H9 (cell line): Measurements from ENCODE around the gene HOXA4. TPM values are rescaled to one million over a fixed set of nuclear protein-coding genes. Genes with fewer than 3 reads are reported as not detected.

Experiments
- DNase-seq: peaks from one replicate; pipeline ENCODE4 v3.0.0-alpha.2; 2017
- H2AFZ ChIP-seq: one replicate; pipeline ENCODE4 v1.6.1; 2013; ENCODE audit warnings: mild to moderate bottlenecking, low read length, control low read depth, moderate library complexity
- H2AK5ac ChIP-seq: 2 replicates; pipeline ENCODE4 v1.6.1; 2013; ENCODE audit warnings: low read length, control low read depth, mixed read lengths; ENCODE audit not compliant: insufficient read length
- H2BK120ac ChIP-seq: one replicate; pipeline ENCODE4 v1.6.1; 2013; ENCODE audit warnings: low read depth, mild to moderate bottlenecking, low read length, control low read depth, inconsistent platforms; ENCODE audit not compliant: poor library complexity, severe bottlenecking
- H2BK12ac ChIP-seq: 2 replicates; pipeline ENCODE4 v1.6.1; 2013; ENCODE audit warnings: low read length, control low read depth, mixed read lengths, low read depth; ENCODE audit not compliant: insufficient read length
- H2BK15ac ChIP-seq: 2 replicates; pipeline ENCODE4 v1.6.1; 2013; ENCODE audit warnings: low read depth, low read length, control low read depth
- H2BK20ac ChIP-seq: one replicate; pipeline ENCODE4 v1.6.1; 2013; ENCODE audit warnings: low read depth, mild to moderate bottlenecking, low read length, control low read depth, inconsistent platforms; ENCODE audit not compliant: poor library complexity, severe bottlenecking
- H2BK5ac ChIP-seq: 2 replicates; pipeline ENCODE4 v1.6.1; 2013; ENCODE audit warnings: low read length, control low read depth, mixed read lengths; ENCODE audit not compliant: insufficient read length
- H3K14ac ChIP-seq: 2 replicates; pipeline ENCODE4 v1.6.1; 2013; ENCODE audit warnings: low read length, control low read depth; ENCODE audit not compliant: insufficient read depth
- H3K18ac ChIP-seq: 2 replicates; pipeline ENCODE4 v1.6.1; 2013; ENCODE audit warnings: low read depth, mild to moderate bottlenecking, mixed read lengths, low read length, control low read depth; ENCODE audit not compliant: insufficient read length
- H3K23ac ChIP-seq: 2 replicates; pipeline ENCODE4 v1.6.1; 2013; ENCODE audit warnings: low read length, control low read depth, mixed read lengths, low read depth; ENCODE audit not compliant: insufficient read length
- H3K23me2 ChIP-seq: 2 replicates; pipeline ENCODE4 v1.6.1; 2013; ENCODE audit warnings: low read depth, mild to moderate bottlenecking, mixed read lengths, low read length, control low read depth; ENCODE audit not compliant: insufficient read length, poor library complexity, severe bottlenecking
- H3K27ac ChIP-seq: 2 replicates; pipeline ENCODE4 v1.5.1; 2013; ENCODE audit warnings: low read length, control low read depth, mixed read lengths, low read depth; ENCODE audit not compliant: insufficient read length
- H3K27me3 ChIP-seq: 2 replicates; pipeline ENCODE4 v1.6.1; 2013; ENCODE audit warnings: low read length, control low read depth, inconsistent platforms; ENCODE audit not compliant: insufficient read depth
- H3K4ac ChIP-seq: 2 replicates; pipeline ENCODE4 v1.6.1; 2013; ENCODE audit warnings: low read depth, mild to moderate bottlenecking, control low read depth, inconsistent platforms, low read length, moderate library complexity
- H3K4me1 ChIP-seq: 2 replicates; pipeline ENCODE4 v1.6.1; 2013; ENCODE audit warnings: low read length, control low read depth, inconsistent platforms; ENCODE audit not compliant: insufficient read depth
- H3K4me2 ChIP-seq: 2 replicates; pipeline ENCODE4 v1.6.1; 2013; ENCODE audit warnings: low read length, control low read depth, mixed read lengths; ENCODE audit not compliant: insufficient read length, insufficient read depth
- H3K56ac ChIP-seq: 2 replicates; pipeline ENCODE4 v1.6.1; 2013; ENCODE audit warnings: low read depth, mild to moderate bottlenecking, mixed read lengths, low read length, control low read depth; ENCODE audit not compliant: insufficient read length
- H3K79me1 ChIP-seq: 2 replicates; pipeline ENCODE4 v1.6.1; 2013; ENCODE audit warnings: low read depth, mild to moderate bottlenecking, moderate library complexity, low read length, control low read depth, inconsistent platforms; ENCODE audit not compliant: insufficient read depth, poor library complexity, severe bottlenecking
- H3K79me2 ChIP-seq: 2 replicates; pipeline ENCODE4 v1.6.1; 2013; ENCODE audit warnings: low read length, control low read depth, inconsistent platforms; ENCODE audit not compliant: insufficient read depth
- H3K9ac ChIP-seq: 2 replicates; pipeline ENCODE4 v1.6.1; 2013; ENCODE audit warnings: low read length, control low read depth, mixed read lengths; ENCODE audit not compliant: insufficient read length; ENCODE audit errors: extremely low read depth
- H3K9me3 ChIP-seq: one replicate; pipeline ENCODE4 v1.6.1; 2013; ENCODE audit warnings: low read depth, low read length, inconsistent platforms; ENCODE audit not compliant: control insufficient read depth
- H3T11ph ChIP-seq: one replicate; pipeline ENCODE4 v1.6.1; 2013; ENCODE audit warnings: mild to moderate bottlenecking, low read length, control low read depth, inconsistent platforms
- H4K20me1 ChIP-seq: one replicate; pipeline ENCODE4 v1.6.1; 2013; ENCODE audit not compliant: control insufficient read depth, insufficient read length, insufficient read depth
- H4K5ac ChIP-seq: 2 replicates; pipeline ENCODE4 v1.6.1; 2013; ENCODE audit warnings: low read depth, mild to moderate bottlenecking, mixed read lengths, low read length, control low read depth; ENCODE audit not compliant: insufficient read length
- H4K8ac ChIP-seq: replicated peaks from 2 replicates; pipeline ENCODE4 v1.6.1; 2013; ENCODE audit warnings: low read length, control low read depth, mixed read lengths, low read depth; ENCODE audit not compliant: insufficient read length
- H4K91ac ChIP-seq: 2 replicates; pipeline ENCODE4 v1.6.1; 2013; ENCODE audit warnings: low read depth, mild to moderate bottlenecking, moderate library complexity, mixed read lengths, low read length, control low read depth; ENCODE audit not compliant: insufficient read length
- H3K27ac Mint-ChIP-seq, 3 experiments: 2 replicates in 2 of 3; 3 replicates in 1 of 3; pipeline ENCODE4 v1.8.0; 2020 to 2021; ENCODE audit warnings: mixed read lengths in 3 of 3, mild to moderate bottlenecking in 1 of 3, moderate library complexity in 1 of 3
- H3K27me3 Mint-ChIP-seq: 2 replicates; pipeline ENCODE4 v1.8.0; 2021; ENCODE audit warnings: low read depth, mild to moderate bottlenecking, moderate library complexity, mixed read lengths
- H3K36me3 Mint-ChIP-seq, 3 experiments: 2 replicates in 2 of 3; 3 replicates in 1 of 3; pipeline ENCODE4 v1.8.0; 2020 to 2021; ENCODE audit warnings: low read depth in 3 of 3, mixed read lengths in 3 of 3; ENCODE audit not compliant: insufficient read depth in 1 of 3
- H3K4me1 Mint-ChIP-seq, 2 experiments: 2 replicates each; pipeline ENCODE4 v1.8.0; 2020; ENCODE audit warnings: mixed read lengths in 2 of 2
- H3K4me3 Mint-ChIP-seq, 2 experiments: 2 replicates in 1 of 2; 3 replicates in 1 of 2; pipeline ENCODE4 v1.8.0; 2020 to 2021; ENCODE audit warnings: mild to moderate bottlenecking in 2 of 2, mixed read lengths in 2 of 2, moderate library complexity in 1 of 2
- H3K9me3 Mint-ChIP-seq, 2 experiments: 2 replicates in 1 of 2; 3 replicates in 1 of 2; pipeline ENCODE4 v1.8.0; 2020; ENCODE audit warnings: mild to moderate bottlenecking in 2 of 2, mixed read lengths in 2 of 2, moderate library complexity in 1 of 2
- CTCF ChIP-seq: fragments of 200-600 bp; sonication (generic); conservative IDR thresholded peaks from 3 replicates; pipeline ENCODE4 v1.8.0; 2021; ENCODE audit warnings: antibody characterized with exemption, mild to moderate bottlenecking
- WGBS: extraction: QIAGEN DNeasy Blood & Tissue Kit; methylation state at CpG from one replicate; pipeline ENCODE4 v1.1.7; 2013; ENCODE audit warnings: missing lambda C conversion rate, low lambda C conversion rate, mixed read lengths; ENCODE audit not compliant: insufficient read length; ENCODE audit errors: extremely low coverage; 5-methylcytosine and 5-hydroxymethylcytosine counted together
- total RNA-seq: library from RNA; stranded (reverse); gene quantifications from 2 replicates; pipeline ENCODE4 v1.2.1, GENCODE V29; 2021

The HOXA4 gene
- total RNA-seq, 1 experiment from 2014 or later: not detected

DNA sequence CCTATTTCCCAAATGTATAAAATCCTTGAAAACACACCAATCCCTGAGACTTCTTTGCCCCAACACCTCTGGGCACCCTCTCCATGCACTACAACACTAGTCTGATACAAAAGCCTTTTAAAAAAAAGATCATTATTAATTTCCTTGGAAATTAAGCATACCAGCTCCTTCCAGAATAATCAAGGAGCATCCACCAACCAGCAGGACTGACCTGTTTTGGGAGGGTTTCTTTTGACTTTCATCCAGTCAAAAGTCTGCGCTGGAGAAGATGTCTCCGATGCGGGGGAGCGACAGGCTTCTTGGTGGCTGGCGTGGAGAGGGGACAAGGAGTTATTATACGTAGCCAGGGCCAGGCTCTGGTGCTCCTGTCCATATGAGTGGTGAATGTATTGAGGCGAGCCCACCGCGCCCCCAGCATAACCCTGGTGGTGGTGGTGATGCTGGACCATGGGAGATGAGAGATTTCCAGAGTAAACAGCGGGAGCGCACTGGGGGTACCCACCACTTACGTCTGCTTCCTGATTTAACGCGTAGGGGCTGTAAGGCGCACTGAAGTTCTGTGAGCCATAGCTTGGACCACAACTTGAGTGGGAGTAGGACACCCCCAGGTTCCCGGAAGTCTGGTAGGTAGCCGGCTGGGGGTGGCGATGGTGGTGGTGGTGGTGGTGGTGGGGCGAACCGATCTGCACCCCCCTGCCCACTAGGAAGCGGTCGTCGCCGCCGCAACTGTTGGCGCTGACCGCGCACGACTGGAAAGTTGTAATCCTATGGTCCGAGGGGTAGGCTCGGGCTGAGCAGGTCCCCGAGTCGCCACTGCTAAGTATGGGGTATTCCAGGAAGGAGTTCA is 35.3 kb downstream of the HOXA4 start:
- Histone ChIP-seq H3K79me2 (no peaks in the 10 kb centered on the region), H3K18ac (no peak overlapping the region), H3K27me3 (peaks cover 88% of the 10 kb centered on the region), H3K23me2 (peaks cover 7% of the 10 kb centered on the region), H4K5ac (no peak overlapping the region), H3K4me1 (peaks cover 5% of the 10 kb centered on the region; the same call in 1 of the 2 replicates), H3K9ac (no peak overlapping the region), H2BK20ac (no peak overlapping the region), H3K4me2 (peak overlapping the region; percentile 28), H4K8ac (no peak overlapping the region), H4K20me1 (peaks cover 2% of the 10 kb centered on the region), H3K4ac (no peak overlapping the region), H2BK15ac (no peak overlapping the region), H2AFZ (no peak overlapping the region), H3K9me3 (no peaks in the 10 kb centered on the region), H3T11ph (no peak overlapping the region), H3K79me1 (no peaks in the 10 kb centered on the region), H3K27ac (no peak overlapping the region), H2BK12ac (no peak overlapping the region), H3K23ac (no peak overlapping the region), H2AK5ac (no peak overlapping the region), H3K14ac (no peak overlapping the region), H4K91ac (no peak overlapping the region), H3K56ac (no peak overlapping the region), H2BK5ac (no peak overlapping the region), H2BK120ac (no peak overlapping the region)
- Mint-ChIP-seq H3K27ac (no peak overlapping the region; a peak in 1 of 7 replicates), H3K36me3 (no peaks in the 10 kb centered on the region), H3K9me3 (peaks cover 2 to 31% of the 10 kb centered on the region in 2 experiments; a peak in 4 of 5 replicates), H3K27me3 (peaks cover 100% of the 10 kb centered on the region), H3K4me1 (peaks cover 47 to 60% of the 10 kb centered on the region in 2 experiments), H3K4me3 (peak overlapping the region; percentile 61 to 86)
- DNase-seq: no peak
- no CpG with 5 or more reads among the region's 33 CpGs for WGBS
- TF ChIP-seq CTCF: no peak
